Thymus (tissue), 11 donors: ENCODE data around the gene STAT3. TPM values are rescaled to one million over a fixed set of nuclear protein-coding genes. Genes with fewer than 3 reads are reported as not detected.
A peak's percentile ranks its signal among the peaks of the same experiment; 100 is the strongest.
"Not testable (repeated sequence)": the region's sequence is repeated elsewhere in the genome, so short reads cannot be mapped to it uniquely, and the experiment has no call there.

Experiments
- DNase-seq, 9 donors: peaks; one replicate each; pipeline ENCODE4 v3.0.0-alpha.2; 2013; ENCODE audit warnings: low spot score in 9 of 9, low read depth in 6 of 9, missing footprints in 1 of 9
- H3K27ac ChIP-seq, 2 donors: one replicate each; pipeline ENCODE4 v1.5.1; 2013; ENCODE audit warnings: control low read depth in 1 of 2, low read depth in 1 of 2, low read length in 1 of 2, mild to moderate bottlenecking in 1 of 2, moderate library complexity in 1 of 2
- H3K27me3 ChIP-seq, 2 donors: one replicate each; pipeline ENCODE4 v1.5.1; 2013; ENCODE audit warnings: low read length in 1 of 2; ENCODE audit not compliant: control insufficient read depth in 2 of 2, insufficient read depth in 1 of 2
- H3K36me3 ChIP-seq, 2 donors: one replicate each; pipeline ENCODE4 v1.5.1; 2013; ENCODE audit warnings: low read length in 1 of 2, mild to moderate bottlenecking in 1 of 2, moderate library complexity in 1 of 2; ENCODE audit not compliant: control insufficient read depth in 2 of 2, insufficient read depth in 2 of 2
- H3K4me1 ChIP-seq, 2 donors: one replicate each; pipeline ENCODE4 v1.5.1; 2013; ENCODE audit warnings: low read length in 2 of 2; ENCODE audit not compliant: control insufficient read depth in 2 of 2, insufficient read depth in 2 of 2
- H3K4me3 ChIP-seq, 2 donors: one replicate each; pipeline ENCODE4 v1.5.1; 2013; ENCODE audit warnings: low read length in 2 of 2, control low read depth in 1 of 2, mild to moderate bottlenecking in 1 of 2
- H3K9me3 ChIP-seq, 2 donors: one replicate each; pipeline ENCODE4 v1.5.1; 2013; ENCODE audit warnings: low read length in 1 of 2, mild to moderate bottlenecking in 1 of 2; ENCODE audit not compliant: control insufficient read depth in 2 of 2, insufficient read depth in 1 of 2
- WGBS: extraction: QIAGEN DNeasy Blood & Tissue Kit; methylation state at CpG from one replicate; pipeline ENCODE4 v1.1.7; 2013; 5-methylcytosine and 5-hydroxymethylcytosine counted together
- polyA plus RNA-seq: library from polyadenylated mRNA; stranded (reverse); fragments of 200-250 nt; gene quantifications from one replicate; pipeline ENCODE4 v1.2.3, GENCODE V29; 2013
- total RNA-seq: library from RNA; stranded (reverse); fragments of 120-200 nt; gene quantifications from one replicate; pipeline ENCODE4 v1.2.4, GENCODE V29; 2013
- donor health status: healthy.

STAT3 gene
- total and polyA plus RNA-seq, 2 donors = 57.6 to 69.2 TPM

DNA sequence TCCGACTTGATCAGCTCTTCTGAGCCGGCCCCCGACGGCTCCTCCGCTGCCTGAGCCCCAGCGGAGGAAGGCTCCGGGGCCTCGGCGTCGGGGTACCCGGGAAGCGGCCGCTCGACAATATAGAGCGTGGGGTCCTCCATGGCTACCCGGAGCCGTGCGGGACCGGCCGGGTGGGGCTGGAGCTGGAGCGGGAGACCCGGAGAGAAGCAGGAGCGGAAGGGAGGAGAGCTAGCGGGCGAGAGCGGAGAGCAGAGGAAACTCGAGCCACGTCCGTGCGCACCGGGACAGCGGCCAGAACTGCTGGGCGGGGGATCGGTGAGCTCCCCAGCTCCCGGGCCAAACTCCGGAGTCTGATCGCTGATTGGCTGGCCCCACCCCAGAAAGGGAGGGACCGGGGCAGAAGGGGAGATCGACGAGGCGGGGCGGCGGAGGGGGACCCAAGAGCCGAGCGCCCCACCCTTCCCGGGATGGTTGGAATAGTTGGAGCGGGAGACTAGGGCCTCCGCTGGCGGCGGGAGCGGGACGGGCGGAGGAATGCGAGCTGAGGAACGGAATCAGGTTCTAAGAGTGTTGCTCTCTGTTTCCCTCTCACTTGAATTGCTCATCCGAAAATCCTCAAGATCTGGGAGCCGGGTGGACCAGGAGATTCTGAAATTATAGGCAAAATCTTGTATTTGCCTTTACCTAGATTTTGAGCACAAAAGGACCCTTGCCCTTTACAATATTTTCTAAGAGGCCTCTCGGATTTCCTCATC is 34.9 kb upstream of the STAT3 start, which contains the start of gene CAVIN1:
Gene CAVIN1 (minus strand): TSS at position 299 of the 755 bp plus-strand sequence. CDS start 159 bp downstream, at position 140.
- H3K9me3 ChIP-seq = peaks cover 0 to 20% of the 10 kb centered on the region in 2 donors
- peaks cover 11 to 25% of the 10 kb centered on the region in 2 donors for H3K4me1 ChIP-seq
- peak within 1 kb of the TSS; percentile 52 to 55 for H3K4me3 ChIP-seq
- peak in 1 of 9 donors; percentile 43 for DNase-seq
- WGBS = 6% methylated on average over 58 of the region's 58 CpGs
- H3K36me3 ChIP-seq = no peaks in the 10 kb centered on the region
- H3K27me3 ChIP-seq = peaks cover 39 to 54% of the 10 kb centered on the region in 2 donors
- H3K27ac ChIP-seq = peak within 1 kb of the TSS; percentile 47 to 83

GRCh38 chr17:42422412-42422957 is 34.2 kb upstream of the STAT3 start:
- peak overlapping the region; percentile 47 to 83 for H3K27ac ChIP-seq
- peaks cover 39 to 54% of the 10 kb centered on the region in 2 donors for H3K27me3 ChIP-seq
- peaks cover 11 to 25% of the 10 kb centered on the region in 2 donors for H3K4me1 ChIP-seq
- no peaks in the 10 kb centered on the region for H3K36me3 ChIP-seq
- WGBS = under 1% methylated on average over 44 of the region's 44 CpGs
- peak in 1 of 9 donors; percentile 57 for DNase-seq
- peaks cover 0 to 20% of the 10 kb centered on the region in 2 donors for H3K9me3 ChIP-seq
- peak overlapping the region; percentile 52 to 55 for H3K4me3 ChIP-seq

- Histone ChIP-seq H3K36me3 (no peaks in the 10 kb centered on the region), H3K4me3 (peak overlapping the region; percentile 52 to 55), H3K27me3 (peaks cover 39 to 54% of the 10 kb centered on the region in 2 donors), H3K9me3 (peaks cover 0 to 20% of the 10 kb centered on the region in 2 donors), H3K27ac (peak overlapping the region in 1 of 2 donors; percentile 60), H3K4me1 (peaks cover 11 to 27% of the 10 kb centered on the region in 2 donors)
- 8% methylated on average over 59 of the region's 59 CpGs for WGBS
- DNase-seq = no peak
Measured at GRCh38 chr17:42421507-42422338, 33.5 kb upstream of the STAT3 start.

DNA sequence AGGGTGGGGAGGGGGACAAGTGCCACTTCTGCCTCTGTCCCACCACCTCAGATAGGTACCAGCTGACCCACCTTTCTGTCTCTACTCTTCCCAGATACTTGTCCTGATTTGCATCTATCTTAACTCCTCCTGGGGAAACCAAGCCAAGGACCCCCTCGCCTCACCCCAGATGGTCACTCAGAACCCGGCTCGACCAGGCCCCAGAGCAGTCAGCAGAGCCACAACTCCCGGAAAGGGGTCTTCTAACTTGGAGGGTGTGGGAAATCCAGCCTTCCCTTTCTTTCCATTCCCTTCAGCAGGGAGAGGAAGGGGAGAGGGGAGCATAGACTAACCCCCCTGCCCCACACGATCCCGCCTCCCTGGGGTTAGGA is 32.9 kb upstream of the STAT3 start:
- H3K27ac ChIP-seq = no peak overlapping the region
- WGBS = 45% methylated on average over 6 of the region's 6 CpGs
- peaks cover 39 to 54% of the 10 kb centered on the region in 2 donors for H3K27me3 ChIP-seq
- peaks cover 0 to 20% of the 10 kb centered on the region in 2 donors for H3K9me3 ChIP-seq
- H3K4me1 ChIP-seq = peaks cover 11 to 33% of the 10 kb centered on the region in 2 donors
- H3K36me3 ChIP-seq = no peaks in the 10 kb centered on the region
- no peak for DNase-seq
- H3K4me3 ChIP-seq = no peak overlapping the region

GRCh38 chr17:42417981-42418380 is 29.7 kb upstream of the STAT3 start:
- not testable (repeated sequence) for H3K27ac ChIP-seq, H3K36me3 ChIP-seq, DNase-seq, H3K4me3 ChIP-seq
- 94% methylated on average over 5 of the region's 5 CpGs for WGBS
- H3K4me1 ChIP-seq = peaks cover 20 to 54% of the 10 kb centered on the region in 2 donors
- peaks cover 29 to 31% of the 10 kb centered on the region in 2 donors for H3K27me3 ChIP-seq
- H3K9me3 ChIP-seq = peaks cover 0 to 12% of the 10 kb centered on the region in 2 donors

DNA sequence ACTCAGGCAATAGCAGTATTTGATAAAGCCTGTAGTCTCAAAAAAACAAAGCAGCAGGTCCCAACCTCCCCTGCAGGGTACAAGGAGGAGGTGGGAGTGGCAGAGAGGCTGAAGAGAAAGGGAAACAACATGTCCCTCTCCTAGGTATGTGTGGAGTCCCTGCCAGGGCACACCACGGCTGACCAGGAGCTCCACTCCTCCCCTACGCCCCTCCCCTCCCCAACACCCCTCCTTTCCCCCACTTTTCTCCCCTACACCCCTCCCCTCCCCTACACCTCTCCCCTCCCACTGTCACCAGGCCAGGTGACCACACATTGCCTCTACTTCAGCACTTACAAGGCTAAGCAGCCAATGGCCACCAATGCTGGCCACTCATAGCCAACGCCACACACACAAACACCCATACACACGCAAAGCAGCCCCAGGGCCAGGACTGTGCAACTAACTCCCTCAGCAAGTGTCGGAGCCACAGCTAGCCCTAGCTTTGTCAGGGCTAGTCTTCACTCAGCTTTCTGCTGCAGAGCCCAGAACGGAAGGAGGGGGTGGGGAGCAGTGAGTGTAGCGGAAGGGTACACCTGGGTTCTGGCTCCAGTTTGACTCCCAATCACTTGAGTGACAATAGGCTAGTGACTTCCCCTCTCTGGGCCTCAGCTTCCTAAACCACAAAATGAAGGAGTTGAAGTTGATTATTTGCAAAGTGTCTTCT is 26.6 kb upstream of the STAT3 start:
- H3K27ac ChIP-seq = peak overlapping the region; percentile 94 to 97
- 4% methylated on average over 7 of the region's 7 CpGs for WGBS
- H3K4me1 ChIP-seq = peaks cover 11 to 43% of the 10 kb centered on the region in 2 donors
- H3K36me3 ChIP-seq = no peaks in the 10 kb centered on the region
- DNase-seq = peak; percentile 70 to 95 (median 78)
- H3K27me3 ChIP-seq = peaks cover 0 to under 1% of the 10 kb centered on the region in 2 donors
- no peaks in the 10 kb centered on the region for H3K9me3 ChIP-seq
- H3K4me3 ChIP-seq = peak overlapping the region; percentile 21 to 53

DNA sequence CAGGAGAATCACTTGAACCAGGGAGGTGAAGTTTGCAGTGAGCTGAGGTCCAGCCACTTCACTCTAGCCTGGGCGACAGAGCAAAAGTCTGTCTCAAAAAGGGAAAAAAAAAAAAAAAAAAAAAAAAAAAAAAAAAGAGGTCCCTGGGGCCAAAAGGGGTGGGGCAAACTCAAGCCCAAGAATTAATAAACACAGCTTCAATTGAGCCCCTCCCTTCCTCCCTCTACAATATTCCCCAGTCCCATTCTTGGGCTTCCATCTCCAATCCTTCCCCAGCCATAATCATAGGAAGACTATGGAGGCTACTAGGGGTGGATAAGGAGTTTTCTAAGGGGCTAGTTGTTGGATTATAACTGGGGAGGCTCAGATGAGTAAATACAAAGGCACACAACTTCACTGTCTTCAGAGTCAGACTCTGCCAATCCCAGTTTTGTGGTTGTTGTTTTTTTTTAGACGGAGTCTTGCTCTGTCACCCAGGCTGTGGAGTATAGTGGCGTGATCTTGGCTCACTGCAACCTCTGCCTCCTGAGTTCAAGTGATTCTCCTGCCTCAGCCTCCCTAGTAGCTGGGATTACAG is 25.3 kb upstream of the STAT3 start:
- no peaks in the 10 kb centered on the region for H3K9me3 ChIP-seq
- H3K4me3 ChIP-seq = no peak overlapping the region
- WGBS = 93% methylated on average over 3 of the region's 3 CpGs
- H3K27me3 ChIP-seq = no peaks in the 10 kb centered on the region
- H3K27ac ChIP-seq = no peak overlapping the region
- H3K36me3 ChIP-seq = no peaks in the 10 kb centered on the region
- peaks cover 11 to 43% of the 10 kb centered on the region in 2 donors for H3K4me1 ChIP-seq
- no peak for DNase-seq

DNA sequence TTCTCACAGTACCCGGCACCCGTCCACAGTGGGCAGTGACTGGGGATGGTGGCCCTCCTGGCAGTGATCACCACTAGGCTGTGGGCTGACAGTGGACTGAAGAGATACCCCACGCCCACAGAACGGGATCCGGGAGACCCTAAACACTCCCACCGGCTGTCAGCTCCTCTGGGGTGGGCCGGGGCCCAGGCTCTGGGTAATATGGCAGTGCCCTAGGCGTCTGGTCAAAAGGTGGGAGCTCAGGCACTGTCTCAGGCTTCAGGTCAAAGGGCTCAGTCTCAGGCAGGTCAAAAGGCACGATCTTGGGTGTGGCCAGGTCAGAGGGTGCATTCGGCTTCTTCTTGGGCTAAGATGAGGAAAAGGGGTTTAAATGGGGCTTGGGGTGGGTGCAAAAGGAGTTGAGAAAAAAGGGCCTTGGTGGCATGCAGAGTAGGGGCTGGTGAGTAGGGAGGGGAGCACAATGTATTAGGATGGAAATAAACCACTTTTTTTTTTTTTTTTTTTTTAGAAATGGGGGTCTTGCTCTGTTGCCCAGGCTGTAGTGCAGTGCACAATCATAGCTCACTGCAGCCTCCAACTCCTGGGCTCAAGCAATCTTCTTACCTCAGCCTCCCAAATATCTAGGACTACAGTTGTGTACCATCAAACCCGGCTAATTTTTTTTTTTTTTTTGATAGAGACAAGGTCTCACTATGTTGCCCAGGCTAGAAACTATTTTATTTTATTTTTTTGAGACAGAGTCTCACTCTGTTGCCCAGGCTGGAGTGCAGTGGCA is 23.9 kb upstream of the STAT3 start:
- Histone ChIP-seq H3K27ac (no peak overlapping the region), H3K36me3 (no peaks in the 10 kb centered on the region), H3K27me3 (no peaks in the 10 kb centered on the region), H3K9me3 (no peaks in the 10 kb centered on the region), H3K4me1 (peaks cover 11 to 55% of the 10 kb centered on the region in 2 donors), H3K4me3 (no peak overlapping the region)
- 96% methylated on average over 11 of the region's 11 CpGs for WGBS
- no peak for DNase-seq
